Adrenal gland (tissue), 12 donors: ENCODE data around the gene GLP2R. TPM values are rescaled to one million over a fixed set of nuclear protein-coding genes. Genes with fewer than 3 reads are reported as not detected.

ENCODE experiments used
- DNase-seq, 7 donors: peaks; one replicate each; pipeline ENCODE4 v3.0.0-alpha.2; 2019 to 2020
- H3K27ac ChIP-seq, 5 donors: fragments of 200-600 bp; sonication (generic) in 4 of 5; 1 replicate in 3 of 5; 2 replicates in 2 of 5; pipeline versions ENCODE4 v1.5.1 to v1.8.0; 2016 to 2020; ENCODE audit warnings: mild to moderate bottlenecking in 1 of 5
- H3K27me3 ChIP-seq: fragments of 200-600 bp; 2 replicates; pipeline ENCODE4 v1.8.0; 2021
- H3K36me3 ChIP-seq, 2 donors: fragments of 200-600 bp; replicated peaks in 1 of 2; 1 replicate in 1 of 2; 2 replicates in 1 of 2; pipeline versions ENCODE4 v1.5.1 to v1.8.0; 2018 to 2022
- H3K4me1 ChIP-seq, 2 donors: fragments of 200-600 bp; replicated peaks in 1 of 2; 1 replicate in 1 of 2; 2 replicates in 1 of 2; pipeline versions ENCODE4 v1.5.1 to v1.8.0; 2018 to 2021
- H3K4me3 ChIP-seq, 4 donors: fragments of 200-600 bp; sonication (generic) in 3 of 4; one replicate each; pipeline ENCODE4 v1.5.1; 2016 to 2018
- H3K9me3 ChIP-seq, 3 donors: fragments of 200-600 bp; sonication (generic) in 1 of 3; replicated peaks in 1 of 3; 1 replicate in 2 of 3; 2 replicates in 1 of 3; pipeline versions ENCODE4 v1.5.1 to v1.8.0; 2016 to 2021
- POLR2A ChIP-seq, 2 donors: fragments of 450-650 bp; IDR thresholded peaks; one replicate each; pipeline ENCODE4 v1.6.1; 2017; ENCODE audit warnings: antibody characterized with exemption in 2 of 2, mild to moderate bottlenecking in 2 of 2, moderate library complexity in 1 of 2
- WGBS, 4 donors: extraction: QIAGEN DNeasy Blood & Tissue Kit in 2 of 4; methylation state at CpG; one replicate each; pipeline versions ENCODE4 v1.1.5 to v1.1.7; 2013 to 2017; 5-methylcytosine and 5-hydroxymethylcytosine counted together
- intact Hi-C, 2 donors: fragments of 100-400 bp; cut with DNase I; formaldehyde crosslinking; loops; one replicate each; pipeline versions ENCODE4 v1.14.1 to v1.15.0; 2022 to 2023
- polyA plus RNA-seq, 3 donors: library from polyadenylated mRNA; stranded (reverse); fragments of 200-250 nt in 2 of 3; fragments of 350-450 nt in 1 of 3; fragmentation: Illumina TruSeq in 1 of 3; extraction: RNeasy Lipid Tissue Mini Kit (QIAGEN cat#74804) in 1 of 3; gene quantifications; one replicate each; pipeline ENCODE4 v1.2.3, GENCODE V29; 2013 to 2014
- total RNA-seq, 9 donors: library from RNA; depleted of rRNA in 4 of 9; stranded (reverse); fragments of >200 nt in 4 of 9; fragments of 120-200 nt in 1 of 9; fragmentation: NEBNext Ultra II Directional in 1 of 9; extraction: Animal tissue kit (Norgen Biotek cat#: 25700) in 1 of 9; gene quantifications; one replicate each; pipeline versions ENCODE4 v1.1.0 to v1.2.4, GENCODE V29; 2013 to 2023
- TF ChIP-seq, protein P1 (sequence below), 6 experiments: fragments of 450-650 bp in 4 of 6; fragments of 200-600 bp in 2 of 6; sonication (generic) in 1 of 6; IDR thresholded peaks; 1 replicate in 5 of 6; 2 replicates in 1 of 6; pipeline versions ENCODE4 v1.5.1 to v1.8.0; 2016 to 2021; ENCODE audit warnings: antibody characterized with exemption in 6 of 6, mild to moderate bottlenecking in 2 of 6, moderate library complexity in 1 of 6
- donor health status: healthy with polysubstance abuse.
- donor health status: Bipolar disorder and iron deficiency.
- donor health status: DM: yes; HTN: yes; CAD: no.
- donor health status: DM: no; HTN: no; CAD: no.
- donor health status: DM: no; HTN: no; CAD: no.
- donor health status: DM: yes; HTN: yes; CAD: no.

The GLP2R gene
- total and polyA plus RNA-seq, 12 donors: 0.07 to 1.2 (median 0.35) TPM; not detected in 1

DNA sequence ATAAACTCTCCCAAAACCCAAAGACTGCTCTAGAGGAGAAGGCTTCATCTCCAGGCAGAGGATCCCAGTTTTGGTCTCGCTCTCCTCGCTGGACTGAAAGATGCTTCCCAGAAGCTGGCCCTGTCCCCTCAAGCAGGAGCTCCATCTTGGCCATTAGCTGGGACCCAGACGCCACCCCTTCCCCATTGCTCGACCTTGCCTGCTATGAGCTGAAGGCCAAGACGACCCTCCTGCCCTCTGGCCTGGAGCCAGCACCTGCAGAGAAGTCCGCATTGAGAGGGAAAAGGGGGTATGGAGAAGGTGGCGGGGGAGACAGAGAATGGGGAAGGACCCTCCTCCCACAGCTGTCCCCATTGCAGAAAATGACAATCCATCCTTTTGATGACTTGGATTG is 82.9 kb downstream of the GLP2R start:
- no peaks in the 10 kb centered on the region for H3K27me3 ChIP-seq
- DNase-seq: no peak
- H3K9me3 ChIP-seq: no peaks in the 10 kb centered on the region
- no peaks in the 10 kb centered on the region for H3K36me3 ChIP-seq
- 54 to 64% (median 56%) methylated on average over 2 to 7 of the region's 7 CpGs for WGBS, 4 donors
- TF ChIP-seq, protein P1, sequence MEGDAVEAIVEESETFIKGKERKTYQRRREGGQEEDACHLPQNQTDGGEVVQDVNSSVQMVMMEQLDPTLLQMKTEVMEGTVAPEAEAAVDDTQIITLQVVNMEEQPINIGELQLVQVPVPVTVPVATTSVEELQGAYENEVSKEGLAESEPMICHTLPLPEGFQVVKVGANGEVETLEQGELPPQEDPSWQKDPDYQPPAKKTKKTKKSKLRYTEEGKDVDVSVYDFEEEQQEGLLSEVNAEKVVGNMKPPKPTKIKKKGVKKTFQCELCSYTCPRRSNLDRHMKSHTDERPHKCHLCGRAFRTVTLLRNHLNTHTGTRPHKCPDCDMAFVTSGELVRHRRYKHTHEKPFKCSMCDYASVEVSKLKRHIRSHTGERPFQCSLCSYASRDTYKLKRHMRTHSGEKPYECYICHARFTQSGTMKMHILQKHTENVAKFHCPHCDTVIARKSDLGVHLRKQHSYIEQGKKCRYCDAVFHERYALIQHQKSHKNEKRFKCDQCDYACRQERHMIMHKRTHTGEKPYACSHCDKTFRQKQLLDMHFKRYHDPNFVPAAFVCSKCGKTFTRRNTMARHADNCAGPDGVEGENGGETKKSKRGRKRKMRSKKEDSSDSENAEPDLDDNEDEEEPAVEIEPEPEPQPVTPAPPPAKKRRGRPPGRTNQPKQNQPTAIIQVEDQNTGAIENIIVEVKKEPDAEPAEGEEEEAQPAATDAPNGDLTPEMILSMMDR (IDR thresholded peaks at IDR 0.05): no peak
- no peak for TF ChIP-seq POLR2A (IDR thresholded peaks at IDR 0.05)
- intact Hi-C loops: no loop called here
- H3K4me1 ChIP-seq: no peaks in the 10 kb centered on the region
- H3K27ac ChIP-seq: no peak overlapping the region
- no peak overlapping the region for H3K4me3 ChIP-seq

DNA sequence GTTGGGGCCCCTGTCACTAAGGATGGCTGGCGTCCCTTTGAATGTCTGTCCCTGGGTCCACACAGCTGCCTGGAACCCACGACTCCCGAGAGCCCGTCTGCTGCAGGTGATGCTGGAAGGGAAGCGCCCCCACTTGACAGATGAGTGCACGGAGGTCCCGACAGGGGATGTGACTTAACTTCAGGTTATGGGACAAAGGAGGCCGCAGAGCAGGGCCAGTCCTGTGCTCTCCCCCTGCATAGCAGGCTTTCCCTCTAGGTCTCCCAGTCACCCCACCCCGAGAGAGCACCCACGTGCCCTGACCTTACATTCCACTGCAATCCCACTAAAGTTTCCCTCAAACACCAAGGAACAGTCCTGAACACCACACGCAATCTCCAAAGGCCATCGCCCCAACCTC is 85.4 kb downstream of the GLP2R start:
- intact Hi-C loops: no loop called here
- no peak for TF ChIP-seq POLR2A (IDR thresholded peaks at IDR 0.05)
- TF ChIP-seq, protein P1 (IDR thresholded peaks at IDR 0.05): no peak
- H3K27ac ChIP-seq: no peak overlapping the region
- H3K4me1 ChIP-seq: no peaks in the 10 kb centered on the region
- no peaks in the 10 kb centered on the region for H3K27me3 ChIP-seq
- 62 to 78% (median 72%) methylated on average over 8 to 12 of the region's 12 CpGs for WGBS, 4 donors
- no peak overlapping the region for H3K4me3 ChIP-seq
- H3K9me3 ChIP-seq: no peaks in the 10 kb centered on the region
- H3K36me3 ChIP-seq: no peaks in the 10 kb centered on the region
- no peak for DNase-seq

DNA sequence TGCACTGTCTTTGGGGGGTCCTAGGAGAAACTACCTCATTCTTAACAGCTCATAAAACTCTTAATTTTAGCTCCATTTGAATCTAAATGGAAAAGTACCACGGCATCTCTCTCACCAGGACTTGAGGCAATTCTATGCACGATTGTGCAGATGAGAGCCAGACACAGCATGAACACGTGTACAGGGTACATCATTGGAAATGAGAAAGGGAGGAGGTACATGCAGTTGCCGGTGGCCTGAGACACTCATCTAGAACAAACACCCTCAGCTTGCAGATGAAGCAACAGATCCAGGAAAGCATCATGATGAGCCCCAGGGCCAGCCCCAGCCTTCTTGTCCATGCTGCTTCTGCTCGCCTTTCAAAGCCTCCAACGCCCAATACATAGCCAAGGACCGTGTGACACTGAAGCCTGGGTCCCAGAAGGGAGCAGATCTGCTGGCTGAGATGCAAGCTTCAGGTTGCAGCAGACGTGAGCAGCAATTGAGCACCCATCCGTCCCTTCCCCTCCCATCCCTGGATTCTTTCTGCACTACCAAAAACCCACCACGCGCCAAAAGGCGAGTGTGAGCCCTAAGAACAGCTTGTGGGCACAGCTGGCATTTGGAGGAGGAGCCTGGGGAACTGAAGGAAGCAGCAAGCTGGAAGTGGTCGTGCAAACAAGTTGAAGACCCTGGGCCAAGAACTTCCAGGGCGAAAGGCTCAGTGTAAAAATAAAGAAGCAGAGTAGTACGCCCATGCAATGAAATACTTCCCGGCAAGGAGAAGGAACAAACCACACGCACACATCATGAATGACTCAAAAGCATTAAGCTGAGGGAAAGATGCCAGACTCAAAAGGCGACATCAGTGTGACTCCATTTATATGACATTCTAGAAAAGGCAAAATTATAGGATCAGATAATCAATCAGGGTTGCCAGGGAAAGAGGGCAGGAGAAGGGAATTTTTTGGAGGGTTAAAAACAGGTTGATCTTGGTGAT is 86.7 kb downstream of the GLP2R start:
- intact Hi-C loops: no loop called here
- no peaks in the 10 kb centered on the region for H3K36me3 ChIP-seq
- H3K9me3 ChIP-seq: no peaks in the 10 kb centered on the region
- no peak overlapping the region for H3K27ac ChIP-seq
- 72 to 81% (median 79%) methylated on average over 18 of the region's 18 CpGs for WGBS, 4 donors
- no peaks in the 10 kb centered on the region for H3K27me3 ChIP-seq
- no peak for DNase-seq
- H3K4me1 ChIP-seq: no peaks in the 10 kb centered on the region
- TF ChIP-seq, protein P1 (IDR thresholded peaks at IDR 0.05): no peak
- no peak for TF ChIP-seq POLR2A (IDR thresholded peaks at IDR 0.05)
- no peak overlapping the region for H3K4me3 ChIP-seq

DNA sequence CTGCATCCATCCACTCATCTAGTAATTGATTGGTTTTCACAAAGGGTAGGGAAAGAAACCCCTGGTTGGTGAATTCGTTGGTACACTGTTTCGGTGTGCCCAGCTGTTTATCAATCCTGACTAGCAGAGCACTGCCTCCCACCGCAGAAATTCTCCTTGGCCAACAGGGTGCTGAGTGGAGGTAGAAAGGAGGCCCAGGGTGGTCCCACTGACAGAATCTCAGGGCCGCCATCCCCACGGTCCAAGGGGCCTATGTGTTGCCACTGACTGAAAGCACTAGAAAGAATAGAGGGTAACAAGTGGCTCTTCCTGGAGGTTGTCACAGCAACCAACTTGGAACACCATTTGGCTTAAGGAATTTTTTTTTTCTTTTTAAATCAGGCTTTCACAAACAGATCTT is 87.8 kb downstream of the GLP2R start:
- Histone ChIP-seq H3K4me3 (no peak overlapping the region), H3K36me3 (no peaks in the 10 kb centered on the region), H3K27ac (no peak overlapping the region), H3K9me3 (no peaks in the 10 kb centered on the region), H3K27me3 (no peaks in the 10 kb centered on the region), H3K4me1 (no peaks in the 10 kb centered on the region)
- TF ChIP-seq, protein P1 (IDR thresholded peaks at IDR 0.05): no peak
- TF ChIP-seq POLR2A (IDR thresholded peaks at IDR 0.05): no peak
- intact Hi-C loops: no loop called here
- WGBS, 4 donors: 83 to 92% (median 87%) methylated on average over 5 of the region's 5 CpGs
- no peak for DNase-seq
